Activated T-cell treated with anti-CD3 and anti-CD28 coated beads for 48 hours (primary cell): ENCODE data around the gene CELF5.

ENCODE experiments used
- DNase-seq: peaks from one replicate; pipeline ENCODE4 v3.0.0-alpha.2; 2020; ENCODE audit warnings: low read depth

The CELF5 gene

GRCh38 chr19:3344608-3345598 is 120.4 kb downstream of the CELF5 start:
- no peak for DNase-seq

- DNase-seq: no peak
Observed at GRCh38 chr19:3345850-3346460, 121.5 kb downstream of the CELF5 start.
